Measurements from ENCODE around the gene PYCR2.
"Not testable (repeated sequence)": the region's sequence is repeated elsewhere in the genome, so short reads cannot be mapped to it uniquely, and the experiment has no call there.

Gene PYCR2

DNA sequence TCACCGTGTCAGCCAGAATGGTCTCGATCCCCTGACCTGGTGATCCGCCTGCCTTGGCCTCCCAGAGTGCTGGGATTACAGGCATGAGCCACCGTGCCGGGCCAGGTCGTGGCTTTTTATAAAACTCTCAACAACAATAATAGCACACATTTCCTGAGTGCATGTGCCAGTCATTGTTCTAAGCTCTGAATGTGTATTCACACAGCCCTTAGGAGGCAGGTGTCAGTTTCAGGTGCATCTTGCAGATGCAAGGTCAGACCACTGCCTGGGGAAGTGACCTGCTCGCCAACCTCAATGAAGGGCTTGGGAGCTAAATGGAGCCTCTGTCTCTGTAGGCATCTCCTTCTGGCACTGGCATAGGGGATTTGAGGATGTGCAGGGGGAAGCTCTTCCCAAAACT is 18.5 kb upstream of the PYCR2 start:
- DNase-seq (ENCODE audit: low spot score): no peak

- no peak for DNase-seq (ENCODE audit: low spot score)
These were observed 17.8 kb upstream of the PYCR2 start for GRCh38 chr1:225941942-225942222.

DNA sequence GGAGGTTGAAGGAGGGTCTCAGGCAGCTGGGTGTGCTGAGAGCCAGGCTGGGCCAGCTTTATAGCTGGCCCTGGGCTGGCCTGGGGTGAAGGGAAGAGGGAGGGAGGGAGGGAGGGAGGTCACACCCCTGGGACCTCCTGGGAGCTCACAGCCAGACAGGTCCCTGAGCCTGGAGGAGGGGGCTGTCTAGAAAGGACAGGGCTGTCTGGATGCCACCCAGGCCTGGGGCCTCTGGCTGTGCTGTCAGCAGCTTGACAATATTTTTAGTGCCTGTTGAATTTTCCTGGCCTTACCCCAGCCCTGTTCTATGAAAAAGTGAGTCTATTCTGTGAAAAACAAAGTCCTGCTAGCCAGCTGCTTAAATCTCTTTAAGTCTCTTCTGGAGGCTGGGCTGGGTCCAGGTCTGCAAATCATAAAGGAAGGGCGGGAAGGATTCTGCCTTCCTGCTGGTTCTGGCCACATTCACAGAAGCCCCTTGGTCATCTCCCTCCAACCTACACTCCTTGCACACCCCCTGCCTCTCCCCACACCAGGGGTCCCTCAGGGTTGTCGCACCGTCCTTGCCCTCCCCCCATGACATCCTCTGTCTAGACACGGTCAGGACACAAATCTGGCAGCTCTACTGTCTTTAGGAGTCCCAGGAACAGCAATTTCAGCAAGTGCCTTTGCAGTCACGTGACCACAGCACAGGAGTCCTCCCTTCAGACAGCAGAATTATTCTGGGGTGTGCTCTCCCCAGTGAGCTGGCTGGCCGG is 17.3 kb upstream of the PYCR2 start, which contains the start of gene LEFTY2:
Gene LEFTY2 (minus strand): TSS at position 34 of the 755 bp plus-strand sequence. CDS start 80 bp downstream, outside the sequence.
- no peak for DNase-seq (ENCODE audit: low spot score)

GRCh38 chr1:225940385-225941151 is 16.5 kb upstream of the PYCR2 start:
- DNase-seq (ENCODE audit: low spot score): no peak

DNA sequence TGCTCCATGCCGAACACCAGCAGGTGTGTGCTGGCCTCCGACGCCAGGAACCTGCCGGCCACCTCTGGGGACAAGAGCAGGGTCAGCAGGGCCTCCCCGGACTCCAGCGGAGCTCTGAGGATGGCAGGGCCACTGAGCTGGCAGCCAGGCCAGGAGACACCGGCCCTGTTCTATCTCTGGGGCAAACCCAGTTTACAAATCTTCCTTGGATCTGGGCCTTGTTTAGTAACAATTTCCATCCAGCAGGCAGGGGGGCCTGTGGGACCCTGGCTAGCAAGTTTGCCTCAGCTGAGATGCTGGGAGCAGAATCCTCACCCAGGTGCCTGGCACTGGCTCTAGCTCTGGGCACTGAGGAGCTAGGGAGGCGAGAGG is 15.9 kb upstream of the PYCR2 start:
- DNase-seq (ENCODE audit: low spot score): not testable (repeated sequence)

DNA sequence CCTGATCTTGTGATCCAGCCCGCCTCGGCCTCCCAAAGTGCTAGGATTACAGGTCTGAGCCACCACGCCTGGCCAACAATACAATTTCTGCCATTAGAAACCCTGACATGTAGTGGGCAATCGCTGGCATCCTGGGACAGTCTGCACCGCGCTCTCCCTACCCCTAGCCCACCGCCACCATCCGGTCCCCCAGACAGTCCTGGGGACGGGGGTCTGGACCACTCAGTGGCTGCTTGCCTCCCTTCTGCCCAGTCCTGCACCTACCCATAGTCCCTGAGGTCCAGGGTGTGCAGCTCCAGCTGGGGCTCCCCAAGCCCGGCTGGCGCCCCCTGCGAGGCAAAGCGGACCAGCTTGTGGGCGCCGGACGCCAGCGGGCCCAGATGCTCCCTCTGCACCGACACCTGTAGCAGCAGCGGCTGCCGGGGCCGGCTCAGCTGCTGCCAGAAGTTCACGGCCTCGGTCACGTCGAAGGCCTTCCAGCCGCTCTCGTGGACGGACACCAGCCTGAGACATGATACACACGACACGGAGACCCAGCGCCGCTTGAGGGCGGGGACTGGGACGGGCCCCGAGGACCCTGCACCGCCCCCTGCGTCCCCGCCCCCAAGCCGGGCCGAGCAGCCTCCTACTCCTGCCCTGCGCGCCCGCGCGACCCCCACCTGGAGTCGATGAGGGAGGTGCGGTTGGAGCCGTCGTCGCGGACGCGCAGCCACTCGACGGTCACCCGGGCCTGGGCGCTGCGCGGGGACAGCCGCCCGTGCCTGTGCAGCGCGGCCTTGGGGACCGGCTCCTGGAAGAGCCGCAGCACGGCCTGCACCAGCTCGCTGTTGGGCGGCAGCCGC is 15.3 kb upstream of the PYCR2 start:
- DNase-seq (ENCODE audit: low spot score): not testable (repeated sequence)

DNA sequence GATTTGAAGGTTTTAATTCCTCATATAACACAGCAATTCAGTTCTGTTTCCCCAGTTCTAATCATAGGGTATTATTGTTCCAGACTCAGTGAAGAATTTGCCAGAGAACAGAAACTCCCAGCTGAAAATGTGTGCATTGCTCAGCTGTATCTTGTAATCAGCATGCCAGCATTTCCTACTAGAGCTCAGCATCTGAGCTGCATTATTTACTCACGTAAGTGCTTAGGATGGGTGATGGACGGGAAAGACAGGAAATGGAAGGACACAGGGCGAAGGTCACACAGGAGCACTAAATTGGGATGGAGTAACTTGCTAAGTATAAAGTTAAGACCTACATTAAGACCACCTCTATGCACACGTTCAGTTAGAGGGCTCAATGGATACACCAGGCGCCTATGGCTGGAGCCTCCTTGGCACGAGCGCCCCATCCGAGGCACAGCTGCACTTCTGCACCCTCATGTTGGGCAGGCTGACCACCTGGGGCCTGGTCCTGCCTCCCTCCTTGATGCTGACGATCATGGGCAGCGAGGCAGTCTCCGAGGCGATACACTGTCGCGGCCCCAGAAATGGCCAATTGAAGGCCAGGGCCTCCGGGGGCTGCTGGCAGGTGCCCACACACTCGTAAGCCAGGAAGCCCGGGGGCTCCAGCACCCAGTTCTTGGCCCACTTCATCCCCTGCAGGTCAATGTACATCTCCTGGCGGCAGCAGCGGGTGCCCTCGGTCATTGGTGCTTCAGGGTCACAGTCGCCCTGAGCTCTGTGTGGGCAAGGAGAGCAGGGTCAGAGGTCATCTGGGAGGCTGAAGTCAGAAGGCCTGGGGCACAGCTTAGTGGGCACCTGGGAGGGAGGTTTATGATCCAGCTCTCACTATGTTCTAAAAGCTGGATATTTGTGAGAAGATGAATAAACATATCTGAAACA is 13.3 kb upstream of the PYCR2 start:
- no peak for DNase-seq (ENCODE audit: low spot score)

DNA sequence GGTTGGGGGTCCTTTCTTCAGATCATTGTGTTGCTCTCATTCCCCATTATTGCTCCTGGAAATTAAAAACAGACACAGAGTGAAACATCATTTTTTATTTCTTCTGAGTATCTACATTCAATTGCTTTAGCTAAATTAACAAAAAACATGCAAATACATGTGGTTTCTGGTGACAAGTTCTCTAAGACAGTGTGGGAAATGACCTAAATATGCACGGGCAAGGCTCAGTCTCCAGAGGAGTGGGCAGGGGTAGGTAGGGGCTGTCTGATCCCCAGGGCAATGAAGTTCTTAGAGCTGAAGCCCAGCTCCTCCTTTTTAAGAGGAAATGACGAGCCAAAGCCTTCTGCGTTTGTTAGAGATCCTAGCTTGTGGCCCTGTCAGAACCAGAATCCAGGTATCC is 12.5 kb upstream of the PYCR2 start:
- no peak for DNase-seq (ENCODE audit: low spot score)

- DNase-seq (ENCODE audit: low spot score): not testable (repeated sequence)
These were observed 12.0 kb upstream of the PYCR2 start for GRCh38 chr1:225936086-225936485.

DNA sequence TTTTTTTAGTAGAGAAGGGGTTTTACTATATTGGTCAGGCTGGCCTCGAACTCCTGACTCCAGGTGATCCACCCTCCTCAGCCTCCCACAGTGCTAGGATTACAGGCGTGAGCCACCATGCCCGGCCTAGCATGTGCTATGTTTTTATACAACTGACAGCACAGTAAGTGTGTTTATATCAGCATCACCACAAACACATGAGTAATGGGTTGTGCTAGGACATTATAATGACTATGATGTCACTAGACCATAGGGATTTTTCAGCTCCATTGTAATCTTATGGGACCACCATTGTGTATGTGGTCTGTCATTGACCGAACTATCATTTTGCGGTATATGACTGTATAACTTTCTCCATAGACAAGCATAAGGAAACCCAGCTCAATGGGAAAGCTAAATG is 10.7 kb upstream of the PYCR2 start:
- no peak for DNase-seq (ENCODE audit: low spot score)

DNA sequence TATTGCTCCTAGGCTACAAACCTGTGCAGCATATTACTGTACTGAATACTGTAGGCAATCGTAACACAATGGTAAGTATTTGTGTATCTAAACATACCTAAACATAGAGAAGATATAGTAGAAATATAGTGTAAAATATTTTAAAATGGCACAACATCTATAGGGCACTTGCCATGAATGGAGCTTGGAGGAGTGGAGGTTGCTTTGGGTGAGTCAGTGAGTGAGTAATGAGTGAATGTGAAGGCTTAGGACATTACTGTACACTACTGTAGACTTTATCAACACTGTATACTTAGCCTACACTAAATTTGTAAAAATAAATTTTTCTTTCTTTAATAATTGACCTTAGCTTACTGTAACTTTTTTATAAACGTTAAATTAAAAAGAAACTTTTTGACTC is 9.0 kb upstream of the PYCR2 start:
- DNase-seq (ENCODE audit: low spot score): no peak

- no peak for DNase-seq (ENCODE audit: low spot score)
These were observed 7.5 kb upstream of the PYCR2 start for GRCh38 chr1:225931270-225932136.

DNA sequence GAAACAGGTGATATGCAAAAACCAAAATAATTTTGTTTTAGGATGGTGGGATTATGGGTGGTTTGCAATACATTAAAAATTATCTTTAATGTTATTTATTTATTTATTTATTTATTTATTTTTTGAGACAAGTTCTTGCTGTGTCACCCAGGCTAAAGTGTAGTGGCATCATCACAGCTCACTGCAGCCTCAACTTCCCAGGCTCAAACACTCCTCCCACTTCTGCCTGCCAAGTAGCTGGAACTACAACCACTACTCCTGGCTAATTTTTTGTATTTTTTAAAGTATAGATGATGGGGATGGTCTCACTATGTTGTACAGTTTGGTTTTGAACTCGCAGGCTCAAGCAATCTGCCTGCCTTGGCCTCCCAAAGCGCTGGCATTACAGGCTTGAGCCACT is 6.5 kb upstream of the PYCR2 start:
- no peak for DNase-seq (ENCODE audit: low spot score)

DNA sequence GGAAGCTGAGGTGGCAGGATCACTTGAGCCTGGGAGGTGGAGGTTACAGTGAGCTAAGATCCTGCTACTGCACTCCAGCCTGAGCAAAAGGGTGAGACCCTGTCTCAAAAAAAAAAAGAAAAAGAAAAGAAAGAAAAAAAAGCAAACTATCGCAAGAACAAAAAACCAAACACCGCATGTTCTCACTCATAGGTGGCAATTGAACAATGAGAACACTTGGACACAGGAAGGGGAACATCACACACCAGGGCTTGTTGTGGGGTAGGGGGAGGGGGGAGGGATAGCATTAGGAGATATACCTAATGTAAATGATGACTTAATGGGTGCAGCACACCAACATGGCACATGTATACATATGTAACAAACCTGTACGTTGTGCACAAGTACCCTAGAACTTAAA is 5.4 kb upstream of the PYCR2 start:
- not testable (repeated sequence) for DNase-seq (ENCODE audit: low spot score)

GRCh38 chr1:225928186-225929175 is 4.4 kb upstream of the PYCR2 start:
- DNase-seq (ENCODE audit: low spot score): no peak

DNA sequence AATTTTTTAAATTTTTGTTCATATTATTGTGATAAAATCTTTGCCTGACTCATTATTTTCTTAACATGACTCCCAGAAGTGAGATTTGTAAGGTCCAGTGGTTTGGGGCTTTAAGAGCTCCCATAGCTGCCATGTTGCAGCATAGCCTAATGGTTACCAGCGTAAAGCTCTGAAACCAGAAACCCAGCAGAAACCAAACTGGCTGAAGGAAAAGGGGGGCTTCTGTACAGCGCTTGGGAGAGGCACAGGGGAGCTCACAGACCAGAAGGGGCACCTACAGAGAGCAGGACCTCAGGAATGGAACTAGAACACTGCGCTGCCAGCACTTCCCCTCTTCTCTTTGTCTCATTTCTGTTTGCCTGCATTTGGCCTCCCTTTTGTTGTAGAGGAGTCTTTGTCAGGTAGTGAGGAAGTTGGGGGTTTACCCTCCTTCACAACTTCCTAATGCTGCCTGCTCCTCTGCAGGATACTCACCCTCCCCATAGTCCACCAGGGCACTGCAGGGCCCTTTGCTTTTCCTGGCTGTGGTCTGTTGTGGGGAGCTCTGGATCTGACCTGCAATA is 2.6 kb upstream of the PYCR2 start:
- DNase-seq (ENCODE audit: low spot score): no peak

DNA sequence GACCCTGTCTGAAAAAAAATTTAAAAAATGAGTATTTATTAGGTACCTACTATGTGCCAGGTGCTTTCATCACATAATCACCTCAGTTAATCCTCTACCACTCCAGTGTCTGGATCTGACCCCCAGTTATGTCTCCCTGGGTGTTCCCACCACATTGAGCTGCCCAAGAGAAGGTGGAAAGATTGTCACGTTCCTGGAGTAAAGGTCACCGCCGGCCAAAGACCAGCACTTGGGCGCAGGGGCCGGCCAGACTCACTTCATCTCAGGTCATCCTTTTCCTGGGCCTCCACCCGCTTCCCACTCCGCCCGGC is 714 bp downstream of the PYCR2 start:
- DNase-seq (ENCODE audit: low spot score): no peak

GRCh38 chr1:225921734-225922709 is 2.0 kb downstream of the PYCR2 start:
- DNase-seq (ENCODE audit: low spot score): no peak
